Measurements from ENCODE around the gene IGFBP5. TPM values are rescaled to one million over a fixed set of nuclear protein-coding genes. Genes with fewer than 3 reads are reported as not detected.
A peak's percentile ranks its signal among the peaks of the same experiment; 100 is the strongest.

The IGFBP5 gene
- 100 to 1,000 TPM; 146 to 263 (median 190) TPM for total RNA-seq

- Histone ChIP-seq H3K27ac (peak within 1 kb of the TSS; percentile 82 to 94 (median 84)), H3K27me3 (peaks cover 85% of the 10 kb centered on the region), H3K4me1 (peaks cover 0 to 57% (median 7%) of the 10 kb centered on the region in 4 donors), H3K36me3 (no peaks in the 10 kb centered on the region), H3K4me3 (peak within 1 kb of the TSS; percentile 39 to 72 (median 54)), H3K9me3 (no peaks in the 10 kb centered on the region)
- in situ Hi-C loops (cut with MboI; ENCODE audit: low pct_ligation_motif_present in 1 of 4, low pct_unique_long_range_greater_than_20kb in 1 of 4, low sequenced_read_pairs in 3 of 4): loop anchor here (10.0 to 25.0 kb wide), 7 partner anchors 467 to 1017 kb away; no protein-coding TSS in a partner anchor
- 19 to 24% methylated on average over 10 to 16 of the region's 16 CpGs for WGBS, 2 donors (ENCODE audit: low coverage in 1 of 2)
- intact Hi-C loops (cut with DNase I; ENCODE audit: low total_unique reads): loop anchor here (5.0 to 10.0 kb wide), 5 partner anchors 369 to 1019 kb away; no protein-coding TSS in a partner anchor
- TF ChIP-seq POLR2A (IDR thresholded peaks at IDR 0.05): peak; percentile 84
- TF ChIP-seq POLR2AphosphoS5 (IDR thresholded peaks at IDR 0.05): peak; percentile 90 to 93 (median 93)
- TF ChIP-seq CTCF (IDR thresholded peaks at IDR 0.05): no peak
- TF ChIP-seq EP300 (IDR thresholded peaks at IDR 0.05; ENCODE audit: low read depth): no peak
- peak; percentile 75 for DNase-seq
Observed at GRCh38 chr2:216695401-216695821, at the start of gene IGFBP5. IGFBP5 (minus strand) TSS chr2:216695549; CDS start chr2:216694775, 774 bp downstream.

GRCh38 chr2:216743781-216744180, 48.4 kb upstream of the IGFBP5 start:
- intact Hi-C loops (cut with DNase I; ENCODE audit: low total_unique reads) (no loop called here), in situ Hi-C loops (cut with MboI; ENCODE audit: low pct_ligation_motif_present in 1 of 4, low pct_unique_long_range_greater_than_20kb in 1 of 4, low sequenced_read_pairs in 3 of 4) (no loop called here)
- H3K27me3 ChIP-seq: no peaks in the 10 kb centered on the region
- H3K9me3 ChIP-seq: no peaks in the 10 kb centered on the region
- H3K4me1 ChIP-seq: peaks cover 14 to 37% (median 18%) of the 10 kb centered on the region in 4 donors
- H3K27ac ChIP-seq: no peak overlapping the region
- H3K36me3 ChIP-seq: no peaks in the 10 kb centered on the region
- TF ChIP-seq EP300 (IDR thresholded peaks at IDR 0.05; ENCODE audit: low read depth) (no peak), CTCF (IDR thresholded peaks at IDR 0.05) (no peak), POLR2A (IDR thresholded peaks at IDR 0.05) (no peak), POLR2AphosphoS5 (IDR thresholded peaks at IDR 0.05) (no peak)
- WGBS, 2 donors (ENCODE audit: low coverage in 1 of 2): 43 to 67% methylated on average over 1 of the region's 1 CpG
- no peak for DNase-seq
- H3K4me3 ChIP-seq: no peak overlapping the region

DNA sequence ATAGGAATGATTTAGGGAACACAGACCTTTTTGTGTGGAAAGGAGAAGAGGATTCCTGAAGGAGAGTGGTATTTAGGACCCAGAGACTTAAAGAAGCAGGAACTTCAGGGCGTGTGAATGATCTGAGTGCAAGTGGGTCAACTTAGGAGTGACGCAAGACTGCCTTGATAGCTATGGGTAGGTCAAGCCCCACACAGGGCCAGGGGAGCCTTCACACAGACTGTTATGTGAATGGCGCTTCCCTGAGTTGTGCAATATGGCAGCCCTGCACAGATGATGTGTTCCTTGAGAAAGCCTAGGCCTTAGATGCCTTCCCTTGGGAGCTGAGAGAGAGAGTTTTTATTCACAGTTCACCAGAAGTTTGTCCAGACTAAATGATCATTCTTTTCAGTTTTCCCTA, 47.1 kb upstream of the IGFBP5 start:
- H3K4me1 ChIP-seq: peaks cover 15 to 40% (median 21%) of the 10 kb centered on the region in 4 donors
- TF ChIP-seq CTCF (IDR thresholded peaks at IDR 0.05): no peak
- TF ChIP-seq POLR2A (IDR thresholded peaks at IDR 0.05): no peak
- peak in 1 of 3 donors; percentile 28 for TF ChIP-seq POLR2AphosphoS5 (IDR thresholded peaks at IDR 0.05)
- no peak for TF ChIP-seq EP300 (IDR thresholded peaks at IDR 0.05; ENCODE audit: low read depth)
- in situ Hi-C loops (cut with MboI; ENCODE audit: low pct_ligation_motif_present in 1 of 4, low pct_unique_long_range_greater_than_20kb in 1 of 4, low sequenced_read_pairs in 3 of 4) (no loop called here), intact Hi-C loops (cut with DNase I; ENCODE audit: low total_unique reads) (no loop called here)
- H3K27ac ChIP-seq: peak overlapping the region in 2 of 4 donors; percentile 83 to 87
- no peaks in the 10 kb centered on the region for H3K9me3 ChIP-seq
- H3K27me3 ChIP-seq: no peaks in the 10 kb centered on the region
- WGBS, 2 donors (ENCODE audit: low coverage in 1 of 2): 73% methylated on average over 3 of the region's 3 CpGs; no CpG with 5 or more reads in 1 of the 2 donors
- no peaks in the 10 kb centered on the region for H3K36me3 ChIP-seq
- DNase-seq: no peak
- no peak overlapping the region for H3K4me3 ChIP-seq

GRCh38 chr2:216741223-216741593, 45.9 kb upstream of the IGFBP5 start:
- Histone ChIP-seq H3K27me3 (no peaks in the 10 kb centered on the region), H3K9me3 (no peaks in the 10 kb centered on the region), H3K4me1 (peaks cover 17 to 49% (median 21%) of the 10 kb centered on the region in 4 donors), H3K36me3 (no peaks in the 10 kb centered on the region), H3K4me3 (no peak overlapping the region), H3K27ac (peak overlapping the region; percentile 76 to 87 (median 82))
- no peak for DNase-seq
- TF ChIP-seq EP300 (IDR thresholded peaks at IDR 0.05; ENCODE audit: low read depth): no peak
- no peak for TF ChIP-seq POLR2A (IDR thresholded peaks at IDR 0.05)
- no peak for TF ChIP-seq CTCF (IDR thresholded peaks at IDR 0.05)
- TF ChIP-seq POLR2AphosphoS5 (IDR thresholded peaks at IDR 0.05): no peak
- intact Hi-C loops (cut with DNase I; ENCODE audit: low total_unique reads): no loop called here
- in situ Hi-C loops (cut with MboI; ENCODE audit: low pct_ligation_motif_present in 1 of 4, low pct_unique_long_range_greater_than_20kb in 1 of 4, low sequenced_read_pairs in 3 of 4): no loop called here
- WGBS, 2 donors (ENCODE audit: low coverage in 1 of 2): 50 to 65% methylated on average over 1 to 2 of the region's 2 CpGs

Measured in transverse colon (tissue), 4 donors.